ENCODE measurements around the gene EML3. TPM values are rescaled to one million over a fixed set of nuclear protein-coding genes. Genes with fewer than 3 reads are reported as not detected.
"Not testable (repeated sequence)": the region's sequence is repeated elsewhere in the genome, so short reads cannot be mapped to it uniquely, and the experiment has no call there.

EML3 gene
- total RNA-seq, 4 donors from 2014 or later: 34.7 to 58.6 (median 53.6) TPM

DNA sequence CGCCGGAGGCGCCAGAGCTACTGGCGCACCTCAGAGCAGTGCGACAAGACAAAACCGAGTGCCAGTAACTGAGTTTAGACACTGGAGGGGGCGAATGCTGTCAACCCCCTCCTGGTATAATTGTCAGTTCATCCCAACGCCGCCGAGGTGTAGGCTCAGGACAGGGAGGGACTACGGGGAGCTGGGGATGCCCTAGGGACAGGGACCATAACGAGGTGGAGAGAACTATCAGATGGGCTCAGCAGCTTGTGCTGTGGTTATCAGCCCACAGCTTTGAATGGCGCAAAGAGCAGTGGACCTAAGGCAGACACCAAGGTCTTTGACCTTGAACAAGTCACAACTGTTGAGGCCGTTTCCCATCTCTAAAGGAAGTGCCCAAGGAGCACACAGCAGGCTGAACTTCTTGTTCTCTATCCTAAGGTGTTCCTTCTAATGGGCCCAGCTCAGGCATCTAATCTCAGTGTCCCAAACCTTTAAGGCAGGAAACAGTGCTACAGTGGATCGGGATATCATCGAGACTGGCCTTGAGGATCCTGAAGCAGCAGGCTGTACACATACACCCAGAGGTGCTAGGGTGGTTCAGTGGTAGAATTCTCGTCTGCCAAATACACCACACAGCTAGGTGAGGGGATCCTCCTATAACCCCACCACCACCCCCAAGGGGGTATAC is 20.3 kb downstream of the EML3 start:
- H3K9me3 ChIP-seq: no peaks in the 10 kb centered on the region
- H3K27ac ChIP-seq: peak overlapping the region; percentile 88 to 97 (median 96)
- H3K4me1 ChIP-seq: peaks cover 16 to 57% (median 24%) of the 10 kb centered on the region in 3 donors
- 0 to 14% methylated on average over 3 to 8 of the region's 17 CpGs for WGBS, 2 donors
- peak overlapping the region; percentile 35 to 84 (median 75) for H3K4me3 ChIP-seq
- TF ChIP-seq POLR2A (IDR thresholded peaks at IDR 0.05): no peak
- TF ChIP-seq, protein P1, sequence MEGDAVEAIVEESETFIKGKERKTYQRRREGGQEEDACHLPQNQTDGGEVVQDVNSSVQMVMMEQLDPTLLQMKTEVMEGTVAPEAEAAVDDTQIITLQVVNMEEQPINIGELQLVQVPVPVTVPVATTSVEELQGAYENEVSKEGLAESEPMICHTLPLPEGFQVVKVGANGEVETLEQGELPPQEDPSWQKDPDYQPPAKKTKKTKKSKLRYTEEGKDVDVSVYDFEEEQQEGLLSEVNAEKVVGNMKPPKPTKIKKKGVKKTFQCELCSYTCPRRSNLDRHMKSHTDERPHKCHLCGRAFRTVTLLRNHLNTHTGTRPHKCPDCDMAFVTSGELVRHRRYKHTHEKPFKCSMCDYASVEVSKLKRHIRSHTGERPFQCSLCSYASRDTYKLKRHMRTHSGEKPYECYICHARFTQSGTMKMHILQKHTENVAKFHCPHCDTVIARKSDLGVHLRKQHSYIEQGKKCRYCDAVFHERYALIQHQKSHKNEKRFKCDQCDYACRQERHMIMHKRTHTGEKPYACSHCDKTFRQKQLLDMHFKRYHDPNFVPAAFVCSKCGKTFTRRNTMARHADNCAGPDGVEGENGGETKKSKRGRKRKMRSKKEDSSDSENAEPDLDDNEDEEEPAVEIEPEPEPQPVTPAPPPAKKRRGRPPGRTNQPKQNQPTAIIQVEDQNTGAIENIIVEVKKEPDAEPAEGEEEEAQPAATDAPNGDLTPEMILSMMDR (IDR thresholded peaks at IDR 0.05): no peak
- H3K27me3 ChIP-seq: no peaks in the 10 kb centered on the region
- DNase-seq: no peak
- intact Hi-C loops (cut with DNase I): no loop called here
- H3K36me3 ChIP-seq: peaks cover 24 to 66% (median 32%) of the 10 kb centered on the region in 3 donors

DNA sequence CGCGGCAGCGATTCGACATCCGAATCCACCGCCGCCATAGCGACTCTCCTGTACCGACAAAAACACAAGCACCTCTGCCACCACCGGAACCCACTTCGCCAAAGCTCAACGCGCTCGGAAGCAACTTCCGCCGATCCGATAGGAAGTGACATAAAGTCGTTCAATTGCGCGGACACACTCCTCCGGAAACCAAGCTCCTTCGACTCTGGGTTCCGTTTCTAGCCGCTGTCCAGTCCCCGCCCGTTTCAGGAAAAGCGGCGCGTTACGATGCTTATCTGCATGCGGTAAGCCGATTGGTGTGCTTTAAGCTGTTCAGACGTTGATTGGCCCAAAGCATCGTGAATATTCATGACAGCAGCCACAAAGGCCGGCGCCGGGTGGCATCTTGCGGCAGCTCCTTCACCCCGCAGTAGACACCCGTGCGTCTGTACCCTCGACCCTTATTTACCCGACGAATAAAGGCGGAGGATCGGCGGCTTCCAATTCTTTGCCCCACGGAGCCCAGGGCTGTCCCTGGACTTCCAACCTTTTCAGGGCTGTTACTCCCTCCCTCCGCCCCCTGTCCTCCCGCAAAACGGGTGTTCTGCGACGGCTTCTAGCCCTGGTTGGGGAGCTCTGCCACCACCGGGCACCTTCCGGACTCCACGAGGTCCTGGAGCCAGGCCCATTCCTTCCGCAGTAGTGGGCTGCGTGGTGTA is 21.0 kb downstream of the EML3 start, which contains the start of gene TUT1:
Gene TUT1, minus strand, starts transcription at position 76 of the 698 bp plus-strand sequence. Its CDS starts 38 bp downstream, at position 38.
- intact Hi-C loops (cut with DNase I): no loop called here
- peaks cover 22 to 66% (median 26%) of the 10 kb centered on the region in 3 donors for H3K36me3 ChIP-seq

DNA sequence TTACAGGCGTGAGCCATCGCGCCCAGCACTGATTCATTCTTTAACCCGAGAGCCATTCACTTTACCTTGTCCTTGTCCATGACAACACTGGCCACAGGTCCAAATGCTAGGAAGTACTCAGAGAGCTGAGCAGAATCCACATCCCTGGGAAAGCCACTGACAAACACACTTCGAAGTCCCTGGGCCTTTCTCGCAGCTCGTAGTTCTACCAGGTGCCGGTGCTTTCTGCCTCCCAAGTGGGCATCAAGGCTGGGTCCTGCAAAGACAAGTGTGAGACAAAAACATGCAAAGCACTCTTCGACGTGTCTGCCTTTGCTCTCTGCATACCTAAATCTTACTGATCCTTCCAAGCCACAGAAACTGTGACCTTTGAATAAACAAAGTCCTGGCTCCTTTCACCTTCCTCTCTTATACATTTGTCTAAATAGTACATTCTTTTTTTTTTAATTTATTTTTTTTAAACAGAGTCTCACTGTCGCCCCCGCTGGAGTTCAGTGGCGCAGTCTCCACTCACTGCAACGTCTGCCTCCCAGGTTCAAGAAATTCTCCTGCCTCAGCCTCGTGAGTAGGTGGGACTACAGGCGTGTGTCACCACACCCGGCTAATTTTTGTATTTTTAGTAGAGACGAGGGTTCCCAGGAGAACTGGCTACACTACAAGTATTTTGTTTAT is 23.5 kb downstream of the EML3 start:
- H3K4me3 ChIP-seq: no peak overlapping the region
- intact Hi-C loops (cut with DNase I): no loop called here
- 55 to 57% methylated on average over 18 of the region's 18 CpGs for WGBS, 2 donors
- peaks cover 16 to 63% (median 24%) of the 10 kb centered on the region in 3 donors for H3K4me1 ChIP-seq
- H3K27ac ChIP-seq: peak overlapping the region in 1 of 4 donors; percentile 9
- DNase-seq: no peak
- H3K36me3 ChIP-seq: peaks cover 4 to 64% (median 5%) of the 10 kb centered on the region in 3 donors
- H3K9me3 ChIP-seq: no peaks in the 10 kb centered on the region
- H3K27me3 ChIP-seq: no peaks in the 10 kb centered on the region
- TF ChIP-seq, protein P1 (IDR thresholded peaks at IDR 0.05): peak in 1 of 6 experiments; percentile 10
- no peak for TF ChIP-seq POLR2A (IDR thresholded peaks at IDR 0.05)

More for the DNA sequence above, 21.0 kb downstream of the EML3 start, which contains the start of gene TUT1:
- DNase-seq: peak; percentile 89
- Histone ChIP-seq H3K4me1 (peaks cover 16 to 54% (median 24%) of the 10 kb centered on the region in 3 donors), H3K9me3 (no peaks in the 10 kb centered on the region), H3K27ac (peak within 1 kb of the TSS; percentile 88 to 97 (median 96)), H3K4me3 (peak within 1 kb of the TSS; percentile 52 to 84 (median 75)), H3K27me3 (no peaks in the 10 kb centered on the region)
- TF ChIP-seq POLR2A (IDR thresholded peaks at IDR 0.05): peak in 3 of 4 donors; percentile 69 to 90 (median 79)
- TF ChIP-seq, protein P1 (IDR thresholded peaks at IDR 0.05): peak in 3 of 6 experiments; percentile 4 to 20 (median 19)
- WGBS, 2 donors: 1% methylated on average over 16 to 19 of the region's 58 CpGs

DNA sequence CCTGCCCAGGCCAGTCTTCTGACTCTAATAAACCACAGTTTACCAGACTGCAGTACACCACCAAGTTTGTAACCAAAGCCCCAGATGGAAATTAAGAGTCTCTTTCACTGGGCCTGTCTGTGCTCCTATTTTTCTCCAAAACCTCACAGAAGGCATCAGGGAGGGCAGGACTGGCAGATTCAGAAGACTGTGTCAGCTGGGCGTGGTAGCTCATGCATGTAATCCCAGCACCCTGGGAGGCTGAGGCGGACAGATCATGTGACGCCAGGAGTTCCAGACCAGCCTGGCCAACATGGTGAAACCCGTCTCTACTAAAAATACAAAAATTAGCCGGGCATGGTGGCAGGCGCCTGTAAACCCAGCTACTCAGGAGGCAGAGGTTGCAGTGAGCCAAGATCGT is 27.2 kb downstream of the EML3 start:
- Histone ChIP-seq H3K36me3 (peaks cover 0 to 85% (median 0%) of the 10 kb centered on the region in 3 donors), H3K27ac (peak overlapping the region in 2 of 4 donors; percentile 10 to 38)
- DNase-seq: not testable (repeated sequence)

DNA sequence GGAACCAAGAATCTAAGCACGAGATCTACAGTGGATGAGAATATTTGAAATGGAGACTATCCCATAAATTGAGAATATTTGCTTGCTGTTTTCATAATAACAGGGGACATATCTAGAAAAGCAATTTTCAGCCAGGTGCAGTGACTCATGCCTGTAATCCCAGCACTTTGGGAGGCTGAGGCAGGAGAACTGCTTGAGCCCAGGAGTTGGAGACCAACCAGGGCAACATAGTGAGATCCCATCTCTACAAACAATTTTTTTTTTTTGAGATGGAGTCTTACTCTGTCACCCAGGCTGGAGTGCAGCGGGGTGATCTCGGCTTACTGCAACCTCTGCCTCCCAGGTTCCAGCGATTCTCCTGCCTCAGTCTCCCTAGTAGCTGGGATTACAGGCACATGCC is 30.8 kb downstream of the EML3 start:
- intact Hi-C loops (cut with DNase I): not testable (repeated sequence)

More for the DNA sequence above, 27.2 kb downstream of the EML3 start:
- WGBS, 2 donors: 77 to 83% methylated on average over 5 to 7 of the region's 7 CpGs
- H3K4me3 ChIP-seq; H3K27me3 ChIP-seq; H3K9me3 ChIP-seq; intact Hi-C loops (cut with DNase I): not testable (repeated sequence)
- peaks cover 0 to 32% (median 7%) of the 10 kb centered on the region in 3 donors for H3K4me1 ChIP-seq

More for the DNA sequence above, 30.8 kb downstream of the EML3 start:
- H3K27me3 ChIP-seq, H3K27ac ChIP-seq, H3K4me3 ChIP-seq, DNase-seq, H3K9me3 ChIP-seq: not testable (repeated sequence)
- WGBS, 2 donors: 98 to 100% methylated on average over 4 of the region's 4 CpGs
- Histone ChIP-seq H3K36me3 (peaks cover 0 to 95% (median 9%) of the 10 kb centered on the region in 3 donors), H3K4me1 (peaks cover 0 to 18% (median 4%) of the 10 kb centered on the region in 3 donors)
